HG02870 (cell line): ENCODE data around the gene TEX12.
A peak's percentile ranks its signal among the peaks of the same experiment; 100 is the strongest.

ENCODE experiments used
- ATAC-seq: cut with Tn5 transposase; IDR thresholded peaks from one replicate; pipeline ENCODE4 v1.9.1; 2021; ENCODE audit warnings: mild to moderate bottlenecking, moderate library complexity; ENCODE audit not compliant: unreplicated experiment

Gene TEX12

GRCh38 chr11:112210890-112211289 is 43.7 kb downstream of the TEX12 start:
- ATAC-seq, result no peak

GRCh38 chr11:112211536-112211935 is 44.4 kb downstream of the TEX12 start:
- ATAC-seq, result no peak

GRCh38 chr11:112212290-112212689 is 45.1 kb downstream of the TEX12 start:
- no peak for ATAC-seq

GRCh38 chr11:112212710-112213109 is 45.5 kb downstream of the TEX12 start:
- no peak for ATAC-seq

- ATAC-seq, result no peak
Measured at GRCh38 chr11:112213753-112214152, 46.6 kb downstream of the TEX12 start.

- ATAC-seq, result no peak
Measured at GRCh38 chr11:112215621-112216020, 48.4 kb downstream of the TEX12 start.

GRCh38 chr11:112216561-112217105 is 49.5 kb downstream of the TEX12 start:
- ATAC-seq, result no peak

- peak; percentile 91 for ATAC-seq
Measured at GRCh38 chr11:112219476-112220232, 52.5 kb downstream of the TEX12 start.

- no peak for ATAC-seq
Measured at GRCh38 chr11:112221274-112221835, 54.2 kb downstream of the TEX12 start.
